ENCODE results near the gene PSMA5.
"Not testable (repeated sequence)": the region's sequence is repeated elsewhere in the genome, so short reads cannot be mapped to it uniquely, and the experiment has no call there.

The PSMA5 gene

DNA sequence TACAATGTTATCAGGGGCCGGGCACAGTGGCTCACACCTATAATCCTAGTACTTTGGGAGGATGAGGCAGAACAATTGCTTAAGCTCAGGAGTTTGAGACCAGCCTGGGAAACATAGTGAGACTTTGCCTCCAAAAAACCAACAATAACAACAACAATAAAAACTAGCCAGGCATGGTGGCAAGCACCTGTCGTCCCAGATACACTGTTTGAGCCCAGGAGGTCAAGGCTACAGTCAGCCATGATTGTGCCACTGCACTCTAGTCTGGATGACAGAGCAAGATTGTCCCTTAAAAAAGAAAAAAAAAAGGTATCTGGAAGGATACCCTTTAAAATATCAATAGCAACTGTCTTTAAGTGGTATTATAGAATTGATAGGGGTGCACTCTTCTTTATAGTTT is 44.7 kb downstream of the PSMA5 start:
- TF ChIP-seq, protein P1, sequence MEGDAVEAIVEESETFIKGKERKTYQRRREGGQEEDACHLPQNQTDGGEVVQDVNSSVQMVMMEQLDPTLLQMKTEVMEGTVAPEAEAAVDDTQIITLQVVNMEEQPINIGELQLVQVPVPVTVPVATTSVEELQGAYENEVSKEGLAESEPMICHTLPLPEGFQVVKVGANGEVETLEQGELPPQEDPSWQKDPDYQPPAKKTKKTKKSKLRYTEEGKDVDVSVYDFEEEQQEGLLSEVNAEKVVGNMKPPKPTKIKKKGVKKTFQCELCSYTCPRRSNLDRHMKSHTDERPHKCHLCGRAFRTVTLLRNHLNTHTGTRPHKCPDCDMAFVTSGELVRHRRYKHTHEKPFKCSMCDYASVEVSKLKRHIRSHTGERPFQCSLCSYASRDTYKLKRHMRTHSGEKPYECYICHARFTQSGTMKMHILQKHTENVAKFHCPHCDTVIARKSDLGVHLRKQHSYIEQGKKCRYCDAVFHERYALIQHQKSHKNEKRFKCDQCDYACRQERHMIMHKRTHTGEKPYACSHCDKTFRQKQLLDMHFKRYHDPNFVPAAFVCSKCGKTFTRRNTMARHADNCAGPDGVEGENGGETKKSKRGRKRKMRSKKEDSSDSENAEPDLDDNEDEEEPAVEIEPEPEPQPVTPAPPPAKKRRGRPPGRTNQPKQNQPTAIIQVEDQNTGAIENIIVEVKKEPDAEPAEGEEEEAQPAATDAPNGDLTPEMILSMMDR (IDR thresholded peaks at IDR 0.05; ENCODE audit: low read depth, low read length, missing control alignments) = no peak
- H3K4me3 ChIP-seq (ENCODE audit: low read depth, low read length) = no peak overlapping the region
- in situ Hi-C loops (cut with HindIII; ENCODE audit: low sequenced_read_pairs) = no loop called here
- no peak for DNase-seq (ENCODE audit: low read depth)

DNA sequence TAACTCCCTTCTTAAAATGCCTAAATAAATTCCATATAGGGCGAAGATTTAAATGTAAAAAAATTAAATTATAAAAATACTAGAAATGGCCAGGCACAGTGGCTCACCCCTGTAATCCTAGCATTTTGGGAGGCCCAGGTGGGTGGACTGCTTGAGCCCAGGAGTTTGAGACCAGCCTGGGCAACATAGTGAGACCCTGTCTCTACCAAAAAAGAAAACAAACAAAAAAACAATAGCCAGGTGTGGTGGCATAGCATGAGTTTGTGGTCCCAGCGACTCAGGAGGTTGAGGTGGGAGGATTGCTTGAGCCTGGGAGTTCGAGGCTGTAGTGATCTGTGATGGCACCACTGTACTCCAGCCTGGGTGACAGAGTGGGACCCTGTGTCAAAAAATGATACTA is 46.3 kb downstream of the PSMA5 start:
- H3K4me3 ChIP-seq (ENCODE audit: low read depth, low read length) = no peak overlapping the region
- TF ChIP-seq, protein P1 (IDR thresholded peaks at IDR 0.05; ENCODE audit: low read depth, low read length, missing control alignments) = no peak
- in situ Hi-C loops (cut with HindIII; ENCODE audit: low sequenced_read_pairs) = no loop called here
- no peak for DNase-seq (ENCODE audit: low read depth)

DNA sequence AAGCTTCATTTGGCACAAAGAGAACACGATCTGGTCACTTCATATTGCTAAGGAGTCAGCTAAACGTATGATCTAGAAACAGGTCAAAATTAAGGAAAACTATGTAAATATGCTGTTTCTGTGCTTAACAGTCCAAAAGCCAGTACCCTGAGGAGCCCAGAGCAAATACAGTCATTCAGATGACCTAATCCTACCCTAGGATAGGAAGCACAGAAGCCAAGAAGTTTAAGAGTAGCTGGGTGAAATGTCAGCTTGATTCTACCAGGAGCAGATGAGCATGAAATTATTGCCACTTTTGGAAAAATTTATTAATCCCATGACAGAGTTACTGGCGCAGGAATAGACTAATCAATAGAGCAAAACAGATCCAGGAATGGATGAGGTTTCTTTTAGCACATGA is 46.8 kb downstream of the PSMA5 start:
- TF ChIP-seq, protein P1 (IDR thresholded peaks at IDR 0.05; ENCODE audit: low read depth, low read length, missing control alignments) = no peak
- H3K4me3 ChIP-seq (ENCODE audit: low read depth, low read length) = no peak overlapping the region
- DNase-seq (ENCODE audit: low read depth) = no peak
- in situ Hi-C loops (cut with HindIII; ENCODE audit: low sequenced_read_pairs) = no loop called here

DNA sequence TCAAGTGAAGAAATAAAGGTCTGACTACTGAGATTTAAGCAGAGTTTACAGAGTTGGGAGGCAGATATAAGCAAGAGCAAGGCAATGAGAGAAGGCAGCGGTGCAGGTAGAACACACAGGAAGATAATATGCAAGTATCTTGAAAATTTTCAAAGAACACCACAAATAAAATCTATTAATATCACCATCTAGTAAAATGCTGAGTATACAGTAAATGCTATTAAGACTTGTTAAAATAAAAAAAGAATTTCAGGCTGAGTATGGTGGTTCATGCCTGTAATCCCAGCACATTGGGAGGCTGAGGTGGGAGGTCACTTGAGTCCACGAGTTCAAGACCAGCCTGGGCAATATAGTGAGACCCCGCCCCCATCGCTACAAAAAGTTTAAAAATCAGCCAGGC is 48.5 kb downstream of the PSMA5 start:
- TF ChIP-seq, protein P1 (IDR thresholded peaks at IDR 0.05; ENCODE audit: low read depth, low read length, missing control alignments) = no peak
- H3K4me3 ChIP-seq (ENCODE audit: low read depth, low read length) = no peak overlapping the region
- DNase-seq (ENCODE audit: low read depth) = no peak
- in situ Hi-C loops (cut with HindIII; ENCODE audit: low sequenced_read_pairs) = no loop called here

DNA sequence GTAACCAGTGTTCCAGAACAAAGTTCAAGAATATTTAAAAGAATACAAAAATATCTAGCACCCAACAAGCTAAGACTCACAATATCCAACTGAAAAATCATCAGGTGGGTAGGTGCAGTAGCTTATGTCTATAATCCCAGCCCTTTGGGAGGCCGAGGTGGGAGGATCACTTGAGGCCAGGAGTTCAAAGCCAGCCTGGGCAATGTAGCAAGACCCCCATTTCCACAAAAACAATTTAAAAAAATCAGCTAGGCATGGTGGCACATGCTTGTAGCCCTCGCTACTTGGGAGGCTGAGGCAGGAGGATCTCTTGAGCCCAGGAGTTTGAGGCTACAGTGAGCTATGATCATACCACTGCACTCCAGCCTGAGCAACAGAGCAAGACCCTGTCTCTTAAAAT is 52.6 kb downstream of the PSMA5 start:
- H3K4me3 ChIP-seq (ENCODE audit: low read depth, low read length); DNase-seq (ENCODE audit: low read depth); in situ Hi-C loops (cut with HindIII; ENCODE audit: low sequenced_read_pairs): not testable (repeated sequence)

DNA sequence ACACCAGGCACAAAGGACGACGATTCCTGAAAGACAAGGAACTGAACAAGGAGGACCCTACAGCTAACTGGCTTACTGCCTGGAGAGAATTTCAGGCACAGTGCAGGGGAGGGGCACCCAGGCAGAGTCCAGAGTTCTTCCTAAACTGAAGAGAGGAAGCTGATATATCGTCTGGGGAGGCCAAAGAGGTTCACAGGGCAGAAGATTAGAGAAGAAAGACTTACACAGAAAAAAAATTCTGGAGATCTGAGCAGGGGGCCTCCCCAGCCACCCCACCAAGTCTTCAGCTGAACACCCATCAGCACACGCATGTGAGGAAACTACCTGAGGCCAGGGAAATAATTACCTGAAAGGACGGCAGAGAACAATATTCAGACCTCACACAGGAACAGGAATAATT is 53.1 kb downstream of the PSMA5 start:
- no peak for DNase-seq (ENCODE audit: low read depth)
- H3K4me3 ChIP-seq (ENCODE audit: low read depth, low read length) = no peak overlapping the region
- TF ChIP-seq, protein P1 (IDR thresholded peaks at IDR 0.05; ENCODE audit: low read depth, low read length, missing control alignments) = no peak
- in situ Hi-C loops (cut with HindIII; ENCODE audit: low sequenced_read_pairs) = no loop called here

DNA sequence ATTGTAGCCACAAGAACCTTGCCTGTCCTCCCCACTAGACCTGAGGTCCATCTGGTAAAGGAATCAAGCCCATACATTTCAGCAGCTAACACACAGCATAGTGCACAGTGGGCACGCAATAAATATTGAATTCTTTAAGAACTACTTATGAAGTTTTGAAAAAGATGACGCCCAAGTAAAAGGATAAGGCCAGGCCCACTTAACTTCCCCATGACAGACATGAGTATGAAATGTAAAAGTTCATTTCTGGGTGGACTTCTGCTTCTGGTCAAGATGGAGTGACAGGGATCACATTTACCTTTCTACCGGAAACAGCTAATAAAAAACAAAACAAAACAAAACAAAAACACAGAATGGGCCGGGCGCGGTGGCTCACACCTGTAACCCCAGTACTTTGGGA is 54.0 kb downstream of the PSMA5 start:
- in situ Hi-C loops (cut with HindIII; ENCODE audit: low sequenced_read_pairs) = no loop called here
- TF ChIP-seq, protein P1 (IDR thresholded peaks at IDR 0.05; ENCODE audit: low read depth, low read length, missing control alignments) = no peak
- no peak for DNase-seq (ENCODE audit: low read depth)
- no peak overlapping the region for H3K4me3 ChIP-seq (ENCODE audit: low read depth, low read length)

Measured in astrocyte of the cerebellum (primary cell).